GM06990 (cell line): ENCODE results near the gene ARHGEF9.

Experiments used
- DNase-seq: peaks from one replicate; pipeline ENCODE4 v3.0.0-alpha.2; 2011; ENCODE audit not compliant: insufficient read length; ENCODE audit errors: extremely low read depth
- H3K27me3 ChIP-seq: replicated peaks from 2 replicates; pipeline ENCODE4 v1.6.0; 2011; ENCODE audit warnings: low read length; ENCODE audit not compliant: control insufficient read depth, insufficient read depth
- H3K36me3 ChIP-seq: 2 replicates; pipeline ENCODE4 v1.5.1; 2011; ENCODE audit warnings: low read length; ENCODE audit not compliant: control insufficient read depth, insufficient read depth
- H3K4me3 ChIP-seq: replicated peaks from 2 replicates; pipeline ENCODE4 v1.5.1; 2011; ENCODE audit warnings: low read depth, mild to moderate bottlenecking, control low read depth, low read length
- TF ChIP-seq, protein P1 (sequence below): IDR thresholded peaks from 2 replicates; pipeline ENCODE4 v1.5.1; 2011; ENCODE audit warnings: low read length, control low read depth, mild to moderate bottlenecking, inconsistent platforms; ENCODE audit not compliant: insufficient read depth, poor library complexity, severe bottlenecking

ARHGEF9 gene

DNA sequence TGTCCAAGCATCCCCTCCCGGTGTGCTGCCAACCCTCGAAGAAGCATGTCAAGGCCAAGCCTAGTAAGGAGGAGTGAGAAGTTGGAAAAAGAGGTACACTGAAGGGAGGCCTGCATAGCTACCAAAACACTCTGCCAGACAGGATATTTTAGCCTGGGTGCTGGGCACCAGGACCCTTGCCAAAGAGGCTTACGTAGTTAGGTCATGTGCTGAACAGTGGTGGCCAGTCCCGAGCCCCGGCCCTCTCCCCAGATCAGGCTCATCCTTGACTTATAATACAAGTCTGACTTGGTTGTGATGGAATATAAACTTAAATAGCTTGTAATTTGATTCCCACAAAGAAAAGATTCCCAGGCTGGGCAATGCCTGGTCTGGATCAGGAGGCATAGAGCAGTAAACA, 149.3 kb downstream of the ARHGEF9 start:
- no peak for DNase-seq
- no peaks in the 10 kb centered on the region for H3K27me3 ChIP-seq
- TF ChIP-seq, protein P1, sequence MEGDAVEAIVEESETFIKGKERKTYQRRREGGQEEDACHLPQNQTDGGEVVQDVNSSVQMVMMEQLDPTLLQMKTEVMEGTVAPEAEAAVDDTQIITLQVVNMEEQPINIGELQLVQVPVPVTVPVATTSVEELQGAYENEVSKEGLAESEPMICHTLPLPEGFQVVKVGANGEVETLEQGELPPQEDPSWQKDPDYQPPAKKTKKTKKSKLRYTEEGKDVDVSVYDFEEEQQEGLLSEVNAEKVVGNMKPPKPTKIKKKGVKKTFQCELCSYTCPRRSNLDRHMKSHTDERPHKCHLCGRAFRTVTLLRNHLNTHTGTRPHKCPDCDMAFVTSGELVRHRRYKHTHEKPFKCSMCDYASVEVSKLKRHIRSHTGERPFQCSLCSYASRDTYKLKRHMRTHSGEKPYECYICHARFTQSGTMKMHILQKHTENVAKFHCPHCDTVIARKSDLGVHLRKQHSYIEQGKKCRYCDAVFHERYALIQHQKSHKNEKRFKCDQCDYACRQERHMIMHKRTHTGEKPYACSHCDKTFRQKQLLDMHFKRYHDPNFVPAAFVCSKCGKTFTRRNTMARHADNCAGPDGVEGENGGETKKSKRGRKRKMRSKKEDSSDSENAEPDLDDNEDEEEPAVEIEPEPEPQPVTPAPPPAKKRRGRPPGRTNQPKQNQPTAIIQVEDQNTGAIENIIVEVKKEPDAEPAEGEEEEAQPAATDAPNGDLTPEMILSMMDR: no peak
- no peaks in the 10 kb centered on the region for H3K36me3 ChIP-seq
- H3K4me3 ChIP-seq: no peak overlapping the region

DNA sequence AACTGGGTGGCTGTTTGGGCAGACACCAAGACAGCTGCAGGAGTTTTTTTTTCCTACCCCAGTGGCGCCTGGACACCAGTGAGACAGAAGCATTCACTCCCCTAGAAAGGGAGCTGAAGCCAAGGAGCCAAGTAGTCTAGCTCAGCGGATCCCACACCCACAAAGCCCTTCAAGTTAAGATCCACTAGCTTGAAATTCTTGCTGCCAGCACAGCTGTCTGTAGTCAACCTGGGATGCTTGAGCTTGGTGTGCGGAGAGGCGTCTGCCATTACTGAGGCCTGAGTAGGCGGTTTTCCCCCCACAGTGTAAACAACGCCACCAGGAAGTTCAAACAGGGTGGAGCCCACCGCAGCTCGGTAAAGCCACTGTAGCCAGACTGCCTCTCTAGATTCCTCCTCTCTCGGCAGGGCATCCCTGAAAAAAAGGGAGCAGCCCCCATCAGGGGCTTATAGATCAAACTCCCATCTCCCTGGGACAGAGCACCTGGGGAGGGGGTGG, 171.4 kb downstream of the ARHGEF9 start:
- H3K4me3 ChIP-seq: no peak overlapping the region
- TF ChIP-seq, protein P1: no peak
- no peaks in the 10 kb centered on the region for H3K27me3 ChIP-seq
- H3K36me3 ChIP-seq: no peaks in the 10 kb centered on the region
- no peak for DNase-seq

DNA sequence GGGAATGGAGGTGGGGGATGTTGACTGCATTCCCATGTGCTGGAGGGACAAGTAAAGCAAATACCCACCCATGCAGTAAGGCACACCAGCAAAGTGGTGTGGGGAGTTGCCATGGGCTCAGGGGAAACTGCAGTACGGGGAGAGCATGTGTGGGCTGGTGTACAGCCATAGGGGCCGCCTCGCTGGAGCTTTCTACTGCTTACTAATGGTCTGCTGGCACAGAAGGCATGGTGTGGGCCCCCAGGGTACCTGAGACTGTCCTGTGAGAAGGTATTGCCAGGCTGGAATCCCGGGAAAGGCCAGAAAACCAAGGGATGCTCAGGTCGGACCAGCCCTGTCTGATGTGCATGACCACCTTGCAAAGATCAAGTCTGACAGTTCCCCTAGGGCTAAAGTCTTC, 199.1 kb downstream of the ARHGEF9 start:
- Histone ChIP-seq H3K27me3 (no peaks in the 10 kb centered on the region), H3K36me3 (no peaks in the 10 kb centered on the region), H3K4me3 (no peak overlapping the region)
- TF ChIP-seq, protein P1: no peak
- DNase-seq: no peak
